ENCODE measurements around the gene RYR3.

RYR3 gene

DNA sequence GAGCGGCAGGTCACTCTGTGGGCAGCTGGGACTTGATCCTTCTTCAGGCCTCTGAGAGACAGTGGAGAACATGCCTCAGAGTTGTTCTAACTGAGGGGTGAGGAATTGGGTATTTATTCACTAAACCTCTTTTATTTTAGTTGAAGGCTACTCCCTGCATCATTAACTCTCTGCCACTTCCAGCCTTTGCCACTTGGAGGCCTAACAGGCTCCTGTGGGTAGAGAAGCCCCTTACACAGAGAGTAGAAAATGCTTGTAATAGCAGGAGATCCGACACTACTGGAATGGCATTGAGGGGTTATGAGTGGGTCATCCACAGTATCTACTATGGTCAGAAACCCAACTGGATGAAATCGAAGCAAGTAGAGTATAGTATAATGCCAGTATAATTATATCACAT, 81.7 kb downstream of the RYR3 start:
- DNase-seq, result no peak

DNA sequence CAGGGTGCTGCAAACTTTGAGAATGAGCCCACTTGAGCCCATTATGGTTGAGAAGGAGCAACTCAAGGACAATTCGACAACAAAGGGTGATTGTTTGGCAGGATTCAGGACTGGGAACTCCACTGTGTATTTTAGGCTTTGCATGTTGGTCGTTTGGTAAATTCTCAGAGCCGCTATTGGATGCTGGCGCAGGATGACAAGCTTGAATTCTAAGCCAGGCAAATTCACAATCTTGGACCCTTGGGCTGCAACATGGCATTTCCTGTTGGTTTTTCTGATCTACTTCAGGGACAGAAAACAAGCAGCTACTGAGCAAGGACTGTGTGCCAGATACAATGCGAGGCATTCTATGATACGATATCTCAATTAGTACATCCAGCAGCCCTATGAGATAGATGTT, 82.8 kb downstream of the RYR3 start:
- no peak for DNase-seq

DNA sequence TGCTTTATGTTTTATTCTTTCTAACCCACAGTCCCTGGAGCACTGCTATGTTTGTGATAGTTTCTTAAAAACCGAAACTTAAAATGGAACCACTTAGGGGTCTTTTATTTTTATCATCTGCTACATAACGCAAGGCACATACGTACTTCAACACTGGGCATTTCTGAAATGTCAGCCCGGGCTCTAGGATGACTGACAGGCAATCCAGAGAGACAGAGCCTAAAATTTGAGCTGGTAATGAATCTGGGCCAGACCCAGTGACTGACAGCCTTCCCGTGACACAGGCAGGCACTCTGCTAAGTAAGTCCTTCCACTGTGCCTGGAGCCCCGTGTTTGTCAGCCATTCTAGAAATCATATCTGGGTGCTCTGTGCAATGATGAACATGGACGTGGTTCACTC, 84.6 kb downstream of the RYR3 start:
- no peak for DNase-seq

DNA sequence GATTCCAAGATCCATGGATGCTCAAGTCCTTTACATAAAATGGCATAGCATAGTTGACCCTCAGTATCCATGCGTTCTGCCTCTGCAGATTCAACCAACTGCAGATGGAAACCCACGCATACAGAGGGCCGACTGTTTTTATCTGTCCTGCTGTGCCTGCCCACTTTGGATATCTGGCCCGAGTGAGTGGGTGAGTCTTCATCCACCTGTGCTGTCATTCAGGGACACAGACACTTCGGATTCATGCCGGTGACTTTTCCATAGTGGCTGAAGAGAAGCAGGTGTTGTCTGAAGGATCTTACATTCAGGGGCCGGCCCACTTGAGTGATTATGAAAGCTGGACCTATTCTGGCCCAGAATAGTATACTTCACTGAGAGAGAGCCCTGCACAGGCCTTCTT, 85.1 kb downstream of the RYR3 start:
- no peak for DNase-seq

GRCh38 chr15:33396475-33396874, 85.7 kb downstream of the RYR3 start:
- no peak for DNase-seq

DNA sequence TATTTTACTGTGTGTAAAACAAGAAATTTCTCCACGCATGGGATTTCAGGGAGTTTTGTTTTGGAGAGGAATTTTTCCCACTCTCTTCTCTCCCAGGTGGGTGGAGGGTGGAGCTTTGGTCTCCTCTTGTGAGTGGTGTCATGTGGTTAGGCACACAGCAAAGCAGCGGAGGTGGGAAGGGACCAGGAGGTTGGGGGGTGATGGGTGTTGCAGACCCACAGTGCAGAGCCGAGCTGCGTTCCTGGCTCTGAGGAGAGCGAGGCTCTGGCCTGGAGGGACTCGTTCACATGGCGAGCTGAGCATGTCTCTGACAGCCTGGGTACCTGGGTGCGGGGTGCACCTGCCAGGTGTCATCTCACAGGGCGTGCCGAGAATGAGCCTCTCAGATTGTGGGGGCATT, 87.8 kb downstream of the RYR3 start:
- no peak for DNase-seq

- DNase-seq, result no peak
Observed at GRCh38 chr15:33400941-33401340, 90.2 kb downstream of the RYR3 start.

DNA sequence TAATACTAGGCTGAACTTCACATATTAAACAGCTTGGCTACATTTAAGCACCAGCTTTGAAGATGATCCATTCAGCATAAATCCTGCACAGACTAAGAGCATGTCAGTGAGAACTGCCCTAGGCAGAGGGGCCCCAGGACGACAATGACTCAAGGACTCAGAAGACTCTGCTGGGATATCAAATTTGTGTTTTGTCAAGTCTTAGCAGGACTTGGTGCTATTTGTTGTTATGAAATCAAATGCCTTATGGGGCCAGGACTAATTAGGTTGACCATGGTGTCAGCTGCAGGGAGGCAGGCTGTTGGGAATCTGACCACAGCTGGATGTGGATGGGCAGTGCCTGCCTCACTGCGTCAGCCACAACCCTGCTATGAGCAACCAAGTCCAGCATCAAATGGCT, 91.8 kb downstream of the RYR3 start:
- no peak for DNase-seq

- DNase-seq, result no peak
Observed at GRCh38 chr15:33405096-33405495, 94.3 kb downstream of the RYR3 start.

DNA sequence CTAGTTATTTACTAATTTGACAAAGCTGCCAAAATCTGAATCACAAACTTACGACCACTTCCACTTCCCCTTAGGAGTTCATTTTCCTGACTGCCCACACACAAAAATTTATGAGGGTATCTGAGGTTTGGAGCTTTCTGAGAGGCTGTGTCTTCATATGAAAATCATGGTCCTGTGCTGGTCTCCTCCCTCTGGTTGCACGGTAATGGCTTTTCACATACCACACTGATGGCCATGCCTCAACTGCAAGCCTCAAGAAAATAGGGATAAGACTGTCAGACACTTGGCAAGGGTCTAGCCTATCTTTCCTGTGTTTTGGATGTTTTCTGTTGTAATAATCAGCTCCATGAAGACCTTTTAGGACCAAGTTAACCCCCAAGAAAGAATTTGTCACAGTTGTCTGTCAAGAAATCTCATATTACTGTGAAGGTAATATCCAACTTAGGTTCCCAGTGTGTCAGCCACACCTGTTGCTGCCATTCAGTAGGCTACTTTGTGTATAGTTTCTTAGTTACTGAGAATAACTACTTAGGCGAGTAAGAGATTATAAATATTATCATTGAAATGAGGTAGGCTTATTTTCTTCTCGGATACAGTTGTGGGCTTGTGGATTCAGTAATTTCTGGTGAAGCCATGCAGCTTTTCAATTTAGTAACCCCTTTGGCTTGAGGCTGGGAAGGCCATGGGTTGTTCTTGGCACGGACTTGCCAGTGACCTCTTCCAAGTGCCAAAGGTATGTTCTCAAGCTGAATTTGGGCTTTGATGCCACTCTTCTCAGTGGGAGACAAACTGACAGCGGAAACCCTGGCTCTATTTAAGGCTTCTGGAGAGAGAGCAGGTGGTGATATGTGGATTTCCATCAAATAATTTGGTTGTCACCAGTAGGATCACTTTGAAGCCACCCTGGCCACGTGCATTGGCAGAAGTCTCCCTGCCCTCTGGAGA, 101.1 kb downstream of the RYR3 start:
- DNase-seq, result no peak

- no peak for DNase-seq
Observed at GRCh38 chr15:33419701-33420100, 108.9 kb downstream of the RYR3 start.

- no peak for DNase-seq
Observed at GRCh38 chr15:33424025-33424424, 113.3 kb downstream of the RYR3 start.

DNA sequence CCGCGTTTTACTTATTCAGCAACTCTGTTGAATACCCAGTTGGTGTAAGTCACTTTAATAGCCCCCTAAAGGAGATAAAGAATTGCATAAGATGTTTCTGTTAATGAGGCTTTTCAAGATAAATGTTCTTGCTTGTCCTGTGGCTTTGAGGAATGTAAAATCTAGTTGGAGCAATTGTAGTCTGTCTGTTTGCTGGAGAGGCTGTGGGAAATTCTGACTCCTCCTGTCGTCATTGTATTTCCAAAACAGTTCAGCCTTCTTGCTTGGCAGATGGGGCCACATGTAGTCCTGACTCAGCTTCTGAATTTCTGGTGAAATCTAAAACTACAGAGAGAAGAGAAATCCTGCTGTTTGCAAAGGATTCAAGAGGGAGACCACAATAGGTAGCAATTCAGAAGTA, 114.4 kb downstream of the RYR3 start:
- DNase-seq, result no peak

DNA sequence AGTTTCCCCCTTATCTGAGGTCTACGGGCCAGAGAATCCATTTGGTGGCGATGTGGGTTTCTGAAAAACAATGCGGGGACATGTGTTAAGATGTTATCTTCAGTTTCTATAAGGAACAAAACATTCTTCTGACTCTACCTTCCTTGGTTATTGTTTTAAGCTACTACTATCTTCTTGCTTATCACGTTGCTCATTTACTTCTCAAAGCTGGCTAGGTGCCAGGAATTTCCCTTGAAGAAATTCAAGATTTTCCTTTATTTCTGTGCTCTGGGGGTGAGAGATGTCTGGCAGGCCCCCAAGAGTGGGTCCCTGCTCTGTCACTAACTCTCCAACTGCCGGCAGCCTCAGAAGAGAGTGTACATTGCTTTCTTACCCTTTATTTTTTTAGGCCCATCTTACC, 119.8 kb downstream of the RYR3 start:
- no peak for DNase-seq

DNA sequence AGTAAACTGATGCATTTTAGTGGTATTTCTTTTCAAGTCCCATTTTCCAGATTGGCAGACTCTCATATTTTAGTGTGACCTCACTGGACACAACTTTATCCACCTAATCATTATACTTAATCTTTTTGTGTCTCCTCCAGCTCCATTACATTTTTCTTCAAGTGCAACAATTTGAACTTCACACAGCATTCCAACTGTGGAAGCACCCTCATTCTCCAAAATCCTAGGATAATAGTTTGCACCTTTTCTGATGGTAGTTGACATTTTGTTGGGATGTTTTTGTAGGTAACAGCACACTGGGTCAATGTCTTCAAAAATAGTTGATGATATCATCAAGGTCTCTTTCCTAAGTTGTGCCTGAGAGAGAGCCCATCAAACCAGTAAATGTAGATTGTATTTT, 123.1 kb downstream of the RYR3 start:
- no peak for DNase-seq

- DNase-seq, result no peak
Observed at GRCh38 chr15:33438396-33438795, 127.6 kb downstream of the RYR3 start.

- no peak for DNase-seq
Observed at GRCh38 chr15:33440900-33441299, 130.1 kb downstream of the RYR3 start.

- no peak for DNase-seq
Observed at GRCh38 chr15:33442449-33442848, 131.7 kb downstream of the RYR3 start.

DNA sequence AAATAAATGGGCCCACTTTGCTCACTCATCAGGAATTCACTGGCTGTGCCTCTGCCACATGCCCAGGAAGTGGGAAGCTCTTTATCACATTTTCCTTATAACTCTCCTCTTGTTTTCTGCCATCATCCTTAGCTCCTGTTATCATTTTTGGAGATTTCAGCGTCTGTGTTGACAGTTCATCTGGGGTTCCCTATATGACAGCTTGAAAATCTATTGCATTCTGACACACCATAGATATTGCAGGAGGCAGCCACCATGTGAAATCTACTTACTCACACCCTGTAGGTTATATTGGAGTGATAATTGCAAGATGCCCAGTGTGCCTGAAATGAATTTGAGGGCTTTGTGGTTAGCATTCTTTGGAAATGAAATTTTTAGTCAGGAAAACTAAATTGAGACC, 132.9 kb downstream of the RYR3 start:
- no peak for DNase-seq

DNA sequence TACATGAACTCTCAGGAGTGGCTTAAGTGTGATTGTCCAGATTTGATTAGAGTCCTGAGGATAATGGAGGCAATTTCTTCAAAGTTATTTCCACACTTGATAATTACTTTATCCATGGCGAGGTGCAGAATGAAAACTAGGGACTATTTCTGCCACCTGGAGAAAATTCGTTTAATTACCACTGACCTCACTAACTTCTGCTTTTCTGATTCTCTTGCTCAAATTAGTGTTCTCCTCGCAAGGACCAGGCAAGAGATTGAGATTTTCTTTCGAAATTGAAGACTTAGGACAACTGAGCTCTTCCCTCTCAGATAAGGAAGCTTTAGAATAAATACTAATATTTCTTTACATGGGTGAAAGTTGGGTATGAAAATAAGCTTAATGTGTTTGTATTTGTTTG, 135.2 kb downstream of the RYR3 start:
- no peak for DNase-seq

- DNase-seq, result no peak
Observed at GRCh38 chr15:33448151-33448550, 137.4 kb downstream of the RYR3 start.

- DNase-seq, result no peak
Observed at GRCh38 chr15:33448961-33449606, 138.3 kb downstream of the RYR3 start.

GRCh38 chr15:33449810-33450209, 139.0 kb downstream of the RYR3 start:
- DNase-seq, result no peak

DNA sequence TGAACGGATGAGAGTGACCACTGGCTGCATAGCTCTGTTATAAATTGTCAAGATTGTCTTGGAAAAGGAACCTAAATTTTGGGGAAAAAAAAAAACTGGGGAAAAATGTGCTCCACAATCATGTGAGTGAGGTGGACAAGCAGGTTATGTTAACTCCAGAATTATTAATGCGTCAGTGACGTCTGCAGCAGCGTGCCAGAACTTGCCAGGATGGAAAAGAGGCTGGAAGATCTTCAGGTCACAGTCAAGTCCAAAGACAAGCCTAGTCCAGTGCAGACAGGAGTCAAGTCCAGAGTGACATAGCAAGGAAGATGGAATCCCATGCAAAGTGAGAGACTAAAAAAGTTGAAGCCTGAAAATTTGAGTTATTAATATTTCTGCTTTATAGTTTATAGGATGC, 140.6 kb downstream of the RYR3 start:
- no peak for DNase-seq

- no peak for DNase-seq
Observed at GRCh38 chr15:33453761-33454160, 143.0 kb downstream of the RYR3 start.
